ENCODE results near the gene DNM3. TPM values are rescaled to one million over a fixed set of nuclear protein-coding genes. Genes with fewer than 3 reads are reported as not detected.

DNM3 gene
- 1 to 10 TPM; 2.5 to 3.3 (median 2.8) TPM for total RNA-seq
- total RNA-seq (2013), result 20.5 TPM

DNA sequence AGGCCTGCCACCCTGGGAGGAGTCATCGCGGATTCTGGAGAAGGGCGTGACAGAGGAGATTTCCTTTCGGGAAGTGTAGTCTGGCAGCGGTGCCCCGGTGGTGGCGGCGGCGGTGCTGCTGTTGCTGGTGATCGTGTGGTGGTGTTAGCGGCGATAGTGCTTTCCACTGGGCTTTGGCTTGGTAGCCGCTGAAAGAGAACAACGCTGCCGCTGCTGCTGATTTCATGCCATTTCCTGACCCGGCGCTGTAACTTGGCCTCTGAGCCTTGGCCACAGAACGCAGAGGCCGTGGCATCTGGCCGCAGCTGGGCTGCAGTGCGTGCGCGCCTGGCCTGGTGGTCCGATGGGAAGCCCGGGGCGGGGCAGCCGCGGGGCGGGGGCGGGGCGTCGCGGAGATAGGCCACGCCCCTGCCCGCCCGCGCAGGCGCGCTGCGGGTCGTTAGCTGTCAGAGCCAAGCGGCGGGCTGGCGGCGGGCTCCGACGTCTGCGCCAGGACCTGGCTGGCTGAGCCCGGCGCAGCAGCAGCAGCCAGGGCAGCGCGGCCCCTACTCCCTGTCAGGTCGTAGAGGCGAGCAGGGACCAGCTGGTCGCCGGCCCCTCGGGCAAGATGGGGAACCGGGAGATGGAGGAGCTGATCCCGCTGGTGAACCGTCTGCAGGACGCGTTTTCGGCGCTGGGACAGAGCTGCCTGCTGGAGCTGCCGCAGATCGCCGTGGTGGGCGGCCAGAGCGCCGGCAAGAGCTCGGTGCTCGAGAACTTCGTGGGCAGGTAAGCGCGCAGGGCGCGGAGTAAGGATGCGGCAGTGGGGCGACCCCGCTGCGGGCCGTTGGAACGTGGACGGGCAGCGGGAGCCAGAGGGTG lies at the start of gene DNM3:
Gene DNM3, plus strand, starts transcription at position 449 of the 861 bp plus-strand sequence. Its CDS starts 159 bp downstream, at position 608.
- H3K27me3 ChIP-seq (ENCODE audit: control insufficient read depth, insufficient read depth, low read length), result peaks cover 30% of the 10 kb centered on the region
- Mint-ChIP-seq H3K27ac (peak within 1 kb of the TSS; percentile 76 to 85), H3K27me3 (ENCODE audit: low read depth in 2 of 2) (peaks cover 19 to 46% of the 10 kb centered on the region in 2 donors), H3K4me1 (peaks cover 18 to 24% of the 10 kb centered on the region in 2 donors), H3K4me3 (peak within 1 kb of the TSS; percentile 93), H3K36me3 (no peaks in the 10 kb centered on the region), H3K9me3 (no peaks in the 10 kb centered on the region)
- H3K4me1 ChIP-seq (ENCODE audit: control insufficient read depth, insufficient read depth, low read length), result peaks cover 18% of the 10 kb centered on the region
- DNase-seq (peak; percentile 87 to 88), ATAC-seq (peak; percentile 95 to 96 (median 95))
- peak within 1 kb of the TSS; percentile 25 for H3K27ac ChIP-seq (ENCODE audit: low read length)
- TF ChIP-seq, protein P1, sequence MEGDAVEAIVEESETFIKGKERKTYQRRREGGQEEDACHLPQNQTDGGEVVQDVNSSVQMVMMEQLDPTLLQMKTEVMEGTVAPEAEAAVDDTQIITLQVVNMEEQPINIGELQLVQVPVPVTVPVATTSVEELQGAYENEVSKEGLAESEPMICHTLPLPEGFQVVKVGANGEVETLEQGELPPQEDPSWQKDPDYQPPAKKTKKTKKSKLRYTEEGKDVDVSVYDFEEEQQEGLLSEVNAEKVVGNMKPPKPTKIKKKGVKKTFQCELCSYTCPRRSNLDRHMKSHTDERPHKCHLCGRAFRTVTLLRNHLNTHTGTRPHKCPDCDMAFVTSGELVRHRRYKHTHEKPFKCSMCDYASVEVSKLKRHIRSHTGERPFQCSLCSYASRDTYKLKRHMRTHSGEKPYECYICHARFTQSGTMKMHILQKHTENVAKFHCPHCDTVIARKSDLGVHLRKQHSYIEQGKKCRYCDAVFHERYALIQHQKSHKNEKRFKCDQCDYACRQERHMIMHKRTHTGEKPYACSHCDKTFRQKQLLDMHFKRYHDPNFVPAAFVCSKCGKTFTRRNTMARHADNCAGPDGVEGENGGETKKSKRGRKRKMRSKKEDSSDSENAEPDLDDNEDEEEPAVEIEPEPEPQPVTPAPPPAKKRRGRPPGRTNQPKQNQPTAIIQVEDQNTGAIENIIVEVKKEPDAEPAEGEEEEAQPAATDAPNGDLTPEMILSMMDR (IDR thresholded peaks at IDR 0.05), result no peak
- H3K4me3 ChIP-seq (ENCODE audit: low read length), result peak within 1 kb of the TSS; percentile 85
- under 1% methylated on average over 85 of the region's 85 CpGs for WGBS (ENCODE audit: insufficient coverage)
- no peaks in the 10 kb centered on the region for H3K36me3 ChIP-seq (ENCODE audit: control insufficient read depth, insufficient read depth, low read length)
- intact Hi-C loops (cut with micrococcal nuclease), result loop anchor here (1.0 to 5.0 kb wide), 3 partner anchors 34 to 692 kb away; partner anchors contain the start of genes METTL13 and SUCO
- H3K9me3 ChIP-seq (ENCODE audit: control insufficient read depth, insufficient read depth, low read length), result no peaks in the 10 kb centered on the region

DNA sequence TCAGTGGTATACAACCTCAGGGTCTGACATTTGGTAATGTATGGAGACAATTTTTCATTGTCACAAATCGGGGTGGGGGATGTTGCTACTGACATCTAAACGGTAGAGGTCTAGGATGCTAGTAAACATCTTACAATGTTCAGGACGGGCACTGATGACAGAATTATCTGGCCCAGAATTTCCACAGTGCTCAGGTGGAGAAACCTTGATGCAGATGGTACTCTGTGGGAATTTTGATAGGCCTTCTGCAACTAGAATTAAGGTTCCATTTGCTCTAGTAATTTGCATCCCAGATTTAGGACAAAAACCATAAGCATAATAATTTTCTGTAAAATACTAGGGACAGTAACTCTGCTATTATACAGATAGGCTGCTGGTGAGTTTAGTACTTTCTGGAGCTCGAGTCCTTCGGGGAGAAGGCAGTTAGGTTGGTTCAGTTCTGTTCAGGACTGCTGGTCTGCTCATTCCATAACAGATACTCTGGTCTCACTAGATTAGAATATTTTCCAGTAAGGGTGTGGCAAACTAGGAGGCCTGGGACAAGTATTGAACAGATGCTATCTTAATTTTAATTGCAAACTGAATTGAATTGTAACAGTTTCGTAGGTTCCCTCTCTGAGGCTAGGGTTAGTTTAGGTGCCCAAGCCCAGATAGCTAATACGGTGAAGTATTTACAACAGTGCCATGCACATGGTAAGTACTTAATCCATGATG lies 48.5 kb upstream of the DNM3 start:
- H3K36me3 Mint-ChIP-seq, result peaks cover 36% of the 10 kb centered on the region
- H3K27ac Mint-ChIP-seq, result peak overlapping the region in 1 of 2 donors; percentile 24
- 95% methylated on average over 5 of the region's 7 CpGs for WGBS (ENCODE audit: insufficient coverage)

DNA sequence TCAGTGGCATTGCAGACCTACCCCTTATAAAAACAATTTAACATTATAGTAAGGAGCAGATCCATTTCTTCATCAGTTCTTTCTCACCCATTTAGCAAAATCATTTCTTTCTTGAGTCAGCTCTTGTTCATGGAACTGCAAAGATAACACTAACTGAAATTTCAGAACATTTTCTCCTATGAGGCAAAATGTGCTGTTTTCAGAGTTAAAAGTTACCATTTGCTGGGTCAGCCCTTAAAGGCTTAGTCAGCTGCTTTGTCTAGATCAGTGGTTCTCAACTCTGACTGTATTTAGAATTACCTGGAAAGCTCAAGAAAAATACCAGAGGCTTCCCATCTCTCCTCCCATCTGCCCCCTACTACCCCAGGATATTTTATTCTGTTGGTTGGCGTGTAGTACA lies 47.7 kb upstream of the DNM3 start:
- Mint-ChIP-seq H3K36me3 (peaks cover 34% of the 10 kb centered on the region), H3K9me3 (no peaks in the 10 kb centered on the region), H3K27ac (peak overlapping the region; percentile 73 to 86), H3K4me1 (peaks cover 13 to 17% of the 10 kb centered on the region in 2 donors), H3K27me3 (ENCODE audit: low read depth in 2 of 2) (no peaks in the 10 kb centered on the region), H3K4me3 (no peak overlapping the region)
- Histone ChIP-seq H3K27ac (ENCODE audit: low read length) (no peak overlapping the region), H3K9me3 (ENCODE audit: control insufficient read depth, insufficient read depth, low read length) (no peaks in the 10 kb centered on the region), H3K36me3 (ENCODE audit: control insufficient read depth, insufficient read depth, low read length) (peaks cover 87% of the 10 kb centered on the region), H3K27me3 (ENCODE audit: control insufficient read depth, insufficient read depth, low read length) (no peaks in the 10 kb centered on the region), H3K4me3 (ENCODE audit: low read length) (no peak overlapping the region), H3K4me1 (ENCODE audit: control insufficient read depth, insufficient read depth, low read length) (no peaks in the 10 kb centered on the region)
- intact Hi-C loops (cut with micrococcal nuclease), result no loop called here
- TF ChIP-seq, protein P1 (IDR thresholded peaks at IDR 0.05), result no peak
- DNase-seq (no peak), ATAC-seq (no peak)
- 100% methylated on average over 1 of the region's 1 CpG for whole genome bisulfite sequencing (ENCODE audit: insufficient coverage)

More for the DNA sequence above, 48.5 kb upstream of the DNM3 start:
- no peaks in the 10 kb centered on the region for H3K27me3 Mint-ChIP-seq (ENCODE audit: low read depth in 2 of 2)
- TF ChIP-seq, protein P1 (IDR thresholded peaks at IDR 0.05), result no peak
- H3K4me3 ChIP-seq (ENCODE audit: low read length), result no peak overlapping the region
- H3K27ac ChIP-seq (ENCODE audit: low read length), result no peak overlapping the region
- H3K27me3 ChIP-seq (ENCODE audit: control insufficient read depth, insufficient read depth, low read length), result no peaks in the 10 kb centered on the region
- no peaks in the 10 kb centered on the region for H3K9me3 ChIP-seq (ENCODE audit: control insufficient read depth, insufficient read depth, low read length)
- no peak for ATAC-seq
- no peak for DNase-seq
- H3K9me3 Mint-ChIP-seq, result no peaks in the 10 kb centered on the region
- intact Hi-C loops (cut with micrococcal nuclease), result no loop called here
- no peak overlapping the region for H3K4me3 Mint-ChIP-seq
- no peaks in the 10 kb centered on the region for H3K4me1 ChIP-seq (ENCODE audit: control insufficient read depth, insufficient read depth, low read length)
- peaks cover 93% of the 10 kb centered on the region for H3K36me3 ChIP-seq (ENCODE audit: control insufficient read depth, insufficient read depth, low read length)
- peaks cover 13 to 19% of the 10 kb centered on the region in 2 donors for H3K4me1 Mint-ChIP-seq
